Loucy (cell line): ENCODE data around the gene LRRC31.

Source experiments
- CTCF ChIP-seq: fragments of 200-600 bp; sonication (generic); conservative IDR thresholded peaks from 2 replicates; pipeline ENCODE4 v1.5.1; 2014; ENCODE audit warnings: mild to moderate bottlenecking, antibody characterized with exemption, low read length
- EZH2phosphoT487 ChIP-seq: fragments of 200-600 bp; IDR thresholded peaks from 2 replicates; pipeline ENCODE4 v1.6.1; 2018; ENCODE audit warnings: antibody characterized with exemption, mild to moderate bottlenecking, moderate library complexity, borderline replicate concordance

DNA sequence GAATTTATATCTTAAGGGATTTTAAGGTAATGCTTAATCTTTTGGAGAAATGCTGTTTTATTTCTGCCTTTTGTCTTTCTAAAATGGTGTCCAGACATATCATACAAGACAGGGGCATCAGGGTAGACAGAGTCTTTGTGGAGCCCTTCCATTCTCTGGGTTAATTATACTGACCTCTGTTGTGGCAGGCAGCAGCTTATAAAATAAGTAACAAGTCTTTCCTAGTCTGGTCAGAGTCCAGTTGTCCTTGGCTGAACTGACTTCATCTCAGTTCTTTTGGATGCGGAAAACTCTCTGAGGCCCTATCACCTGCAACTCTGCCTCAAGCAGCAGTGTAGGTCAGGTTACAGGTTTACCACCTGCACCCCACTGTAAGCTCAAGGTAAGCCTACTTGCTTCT lies 77.4 kb downstream of the LRRC31 start:
- no peak for TF ChIP-seq CTCF
- no peak for TF ChIP-seq EZH2phosphoT487
